Measurements from ENCODE around the gene CFAP126.

Gene CFAP126

DNA sequence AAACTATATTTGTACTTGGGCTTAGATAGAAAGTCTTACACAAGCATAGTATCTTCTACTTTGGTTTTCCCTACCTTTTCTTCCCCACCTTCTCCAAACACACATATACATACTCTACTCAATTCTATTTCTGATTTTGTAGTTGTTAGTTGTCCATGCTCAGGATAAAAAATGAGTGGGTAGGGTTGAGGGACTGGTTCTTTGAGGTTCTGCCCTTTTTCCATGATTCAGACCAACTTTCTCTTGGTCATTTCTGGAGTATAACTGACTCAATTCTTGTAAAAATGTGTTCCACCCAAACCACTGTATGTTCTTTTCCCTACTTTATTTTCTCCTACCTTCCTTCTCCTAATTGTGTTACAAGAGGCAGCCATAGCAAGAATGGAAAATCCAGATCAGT is 3.3 kb downstream of the CFAP126 start:
- Histone ChIP-seq H3K9me3 (no peaks in the 10 kb centered on the region), H3K36me3 (peaks cover 5% of the 10 kb centered on the region), H3K4me1 (peaks cover 11% of the 10 kb centered on the region), H3K27me3 (no peaks in the 10 kb centered on the region), H3K4me3 (ENCODE audit: low read depth, low read length) (no peak overlapping the region)
- TF ChIP-seq, protein P1, sequence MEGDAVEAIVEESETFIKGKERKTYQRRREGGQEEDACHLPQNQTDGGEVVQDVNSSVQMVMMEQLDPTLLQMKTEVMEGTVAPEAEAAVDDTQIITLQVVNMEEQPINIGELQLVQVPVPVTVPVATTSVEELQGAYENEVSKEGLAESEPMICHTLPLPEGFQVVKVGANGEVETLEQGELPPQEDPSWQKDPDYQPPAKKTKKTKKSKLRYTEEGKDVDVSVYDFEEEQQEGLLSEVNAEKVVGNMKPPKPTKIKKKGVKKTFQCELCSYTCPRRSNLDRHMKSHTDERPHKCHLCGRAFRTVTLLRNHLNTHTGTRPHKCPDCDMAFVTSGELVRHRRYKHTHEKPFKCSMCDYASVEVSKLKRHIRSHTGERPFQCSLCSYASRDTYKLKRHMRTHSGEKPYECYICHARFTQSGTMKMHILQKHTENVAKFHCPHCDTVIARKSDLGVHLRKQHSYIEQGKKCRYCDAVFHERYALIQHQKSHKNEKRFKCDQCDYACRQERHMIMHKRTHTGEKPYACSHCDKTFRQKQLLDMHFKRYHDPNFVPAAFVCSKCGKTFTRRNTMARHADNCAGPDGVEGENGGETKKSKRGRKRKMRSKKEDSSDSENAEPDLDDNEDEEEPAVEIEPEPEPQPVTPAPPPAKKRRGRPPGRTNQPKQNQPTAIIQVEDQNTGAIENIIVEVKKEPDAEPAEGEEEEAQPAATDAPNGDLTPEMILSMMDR (IDR thresholded peaks at IDR 0.05; ENCODE audit: low read depth, low read length), result no peak
- DNase-seq, result no peak

DNA sequence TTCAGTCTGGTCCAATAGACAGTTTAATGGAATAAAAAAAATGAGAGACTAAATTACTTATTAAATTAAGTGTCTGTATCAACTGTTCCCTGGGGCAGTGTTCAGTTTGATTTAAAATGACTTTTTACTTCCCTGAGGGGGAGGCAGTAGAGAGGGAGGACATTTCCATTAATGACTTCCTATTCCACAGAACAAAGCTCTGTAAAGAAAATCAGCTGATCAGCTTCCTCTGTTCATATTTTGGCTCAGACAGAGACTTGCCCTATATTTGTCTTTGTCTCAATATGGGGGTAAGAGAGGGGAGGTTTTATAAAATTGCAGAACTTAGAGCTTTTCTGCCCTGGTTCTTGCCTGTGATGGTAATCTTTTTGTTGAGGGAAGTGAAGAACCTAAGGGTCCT is 8.4 kb downstream of the CFAP126 start:
- no peak overlapping the region for H3K4me3 ChIP-seq (ENCODE audit: low read depth, low read length)
- H3K9me3 ChIP-seq, result no peaks in the 10 kb centered on the region
- DNase-seq, result peak; percentile 19
- peaks cover 6% of the 10 kb centered on the region; the same call in 1 of the 2 replicates for H3K4me1 ChIP-seq
- TF ChIP-seq, protein P1 (IDR thresholded peaks at IDR 0.05; ENCODE audit: low read depth, low read length), result no peak
- H3K36me3 ChIP-seq, result peaks cover 4% of the 10 kb centered on the region
- H3K27me3 ChIP-seq, result no peaks in the 10 kb centered on the region

DNA sequence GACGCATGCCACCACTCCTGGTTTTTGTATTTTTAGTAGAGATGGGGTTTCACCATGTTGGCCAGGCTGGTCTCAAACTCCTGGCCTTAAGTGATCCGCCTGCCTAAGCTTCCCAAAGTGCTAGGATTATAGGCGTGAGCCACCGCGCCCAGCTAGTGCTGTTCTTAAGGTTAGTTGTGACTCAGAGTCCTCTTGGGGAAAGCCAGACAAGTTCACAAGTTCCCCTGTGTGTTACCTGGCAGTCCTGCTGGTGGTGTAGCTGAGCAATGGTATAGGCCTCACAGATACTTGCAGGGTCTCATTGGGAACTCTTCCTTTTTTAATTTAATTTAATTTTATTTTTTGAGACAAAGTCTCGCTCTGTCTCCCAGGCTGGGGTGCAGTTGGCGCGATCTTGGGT is 10.6 kb downstream of the CFAP126 start:
- TF ChIP-seq, protein P1 (IDR thresholded peaks at IDR 0.05; ENCODE audit: low read depth, low read length), result no peak
- no peaks in the 10 kb centered on the region for H3K27me3 ChIP-seq
- peaks cover 6% of the 10 kb centered on the region; the same call in 1 of the 2 replicates for H3K4me1 ChIP-seq
- H3K9me3 ChIP-seq, result no peaks in the 10 kb centered on the region
- no peak for DNase-seq
- H3K4me3 ChIP-seq (ENCODE audit: low read depth, low read length), result no peak overlapping the region
- H3K36me3 ChIP-seq, result peaks cover 4% of the 10 kb centered on the region

DNA sequence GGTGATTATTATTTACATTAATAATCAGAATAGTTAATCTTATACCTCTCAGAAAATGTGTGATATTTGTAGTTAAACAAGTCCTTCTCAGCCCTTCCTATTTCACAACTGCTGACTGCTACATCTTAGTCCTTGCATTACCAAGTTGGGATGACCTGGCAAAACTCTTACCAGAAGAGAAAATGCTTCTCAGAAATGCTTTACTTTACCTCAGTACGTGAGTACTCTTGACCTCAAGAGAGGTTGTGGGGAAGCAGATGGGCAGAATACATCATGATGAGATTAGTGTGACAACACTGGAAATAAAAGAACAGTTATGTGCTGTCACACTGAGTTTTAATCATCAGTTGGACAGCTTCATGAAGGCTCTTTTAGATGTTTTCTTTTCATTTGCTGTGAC is 16.2 kb downstream of the CFAP126 start:
- no peak overlapping the region for H3K4me3 ChIP-seq (ENCODE audit: low read depth, low read length)
- DNase-seq, result no peak
- H3K9me3 ChIP-seq, result no peaks in the 10 kb centered on the region
- TF ChIP-seq, protein P1 (IDR thresholded peaks at IDR 0.05; ENCODE audit: low read depth, low read length), result no peak
- H3K36me3 ChIP-seq, result peaks cover 5% of the 10 kb centered on the region; the same call in 1 of the 2 replicates
- H3K27me3 ChIP-seq, result no peaks in the 10 kb centered on the region
- peaks cover 6% of the 10 kb centered on the region; the same call in 1 of the 2 replicates for H3K4me1 ChIP-seq

DNA sequence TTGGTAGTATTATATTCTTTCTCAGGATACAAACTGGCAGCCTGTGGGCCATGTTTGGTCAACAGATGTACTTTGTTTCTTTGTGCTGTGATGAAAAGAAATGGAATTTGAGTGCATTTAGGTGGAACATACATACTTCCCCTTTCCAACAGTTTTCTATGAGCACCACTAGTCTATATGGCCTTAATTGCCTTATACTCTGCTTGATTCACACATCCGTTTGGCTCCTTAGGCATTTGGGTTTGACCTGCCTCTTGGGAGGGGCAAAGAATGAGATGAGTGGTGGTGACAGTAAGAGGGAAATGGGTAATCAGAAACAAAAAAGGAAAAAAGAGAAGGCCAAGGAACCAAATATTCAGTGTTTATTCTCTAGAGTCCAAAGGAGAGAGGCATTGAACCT is 17.0 kb downstream of the CFAP126 start:
- H3K4me3 ChIP-seq (ENCODE audit: low read depth, low read length), result no peak overlapping the region
- peaks cover 5% of the 10 kb centered on the region; the same call in 1 of the 2 replicates for H3K36me3 ChIP-seq

DNA sequence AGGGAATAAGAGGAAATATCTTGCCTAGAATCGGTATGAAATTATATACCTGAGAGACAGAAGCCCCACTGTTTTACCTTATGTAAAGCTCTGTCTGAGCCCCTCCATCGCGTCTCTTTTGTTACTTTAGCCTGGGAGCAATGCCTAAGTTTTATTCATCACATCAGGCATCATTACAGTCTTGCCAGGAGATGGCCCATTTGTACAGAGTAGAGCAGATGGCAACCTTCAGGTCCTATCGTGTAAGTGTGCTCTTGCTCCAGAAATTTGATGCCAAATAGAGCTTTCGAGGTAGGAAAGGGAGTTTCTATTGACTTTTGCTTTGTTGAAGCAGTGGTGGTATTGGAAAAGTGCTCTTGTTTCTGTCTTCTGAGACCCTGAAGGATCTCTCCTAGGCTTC is 24.9 kb downstream of the CFAP126 start:
- Histone ChIP-seq H3K4me1 (no peaks in the 10 kb centered on the region), H3K4me3 (ENCODE audit: low read depth, low read length) (no peak overlapping the region), H3K36me3 (peaks cover 13% of the 10 kb centered on the region), H3K9me3 (no peaks in the 10 kb centered on the region), H3K27me3 (no peaks in the 10 kb centered on the region)
- DNase-seq, result no peak
- TF ChIP-seq, protein P1 (IDR thresholded peaks at IDR 0.05; ENCODE audit: low read depth, low read length), result no peak

More for the DNA sequence above, 17.0 kb downstream of the CFAP126 start:
- no peaks in the 10 kb centered on the region for H3K27me3 ChIP-seq
- no peaks in the 10 kb centered on the region for H3K9me3 ChIP-seq
- DNase-seq, result no peak
- TF ChIP-seq, protein P1 (IDR thresholded peaks at IDR 0.05; ENCODE audit: low read depth, low read length), result no peak
- peaks cover 6% of the 10 kb centered on the region; the same call in 1 of the 2 replicates for H3K4me1 ChIP-seq

Measured in BE2C (cell line).